GM18511 (cell line): ENCODE results near the gene KBTBD12.

Source experiments
- ATAC-seq: cut with Tn5 transposase; IDR thresholded peaks from one replicate; pipeline ENCODE4 v1.9.1; 2021; ENCODE audit warnings: mild to moderate bottlenecking, moderate library complexity; ENCODE audit not compliant: unreplicated experiment

KBTBD12 gene

DNA sequence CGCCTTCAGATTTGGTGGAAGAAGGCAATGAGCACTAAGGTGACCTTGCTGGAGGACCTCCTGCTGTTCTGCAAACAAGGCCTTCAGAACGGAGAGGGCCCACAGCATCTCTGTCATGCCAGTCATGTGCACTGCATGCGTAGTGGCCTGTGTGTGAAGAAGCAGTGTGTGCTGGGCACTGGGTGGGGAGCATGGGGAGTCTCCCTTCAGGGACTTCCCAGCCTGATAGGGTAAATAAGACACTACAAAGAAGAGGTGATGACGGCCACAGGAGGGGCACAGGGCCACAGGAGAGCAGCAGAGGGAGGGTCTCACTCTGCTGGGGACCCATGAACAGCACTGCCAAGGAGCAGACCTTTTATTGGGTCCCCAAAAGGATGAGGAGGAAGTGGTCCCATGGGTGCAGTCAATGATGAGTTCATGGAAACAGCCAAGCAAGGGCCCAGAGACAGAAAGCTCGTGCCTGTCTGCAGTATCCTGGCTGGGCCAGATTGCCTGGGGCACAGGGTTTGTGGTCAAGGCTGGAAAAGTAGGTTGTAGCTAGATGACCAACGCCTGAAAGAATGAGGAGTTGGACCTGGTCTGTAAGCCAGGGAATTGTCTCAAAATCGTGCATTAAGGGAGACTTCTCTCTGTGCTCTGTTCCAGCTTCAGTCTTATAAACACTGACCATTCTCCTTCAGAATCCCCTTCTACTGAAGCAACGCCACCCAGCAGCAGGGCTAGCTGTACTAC, 69.4 kb downstream of the KBTBD12 start:
- no peak for ATAC-seq

GRCh38 chr3:127985216-127985615, 70.2 kb downstream of the KBTBD12 start:
- ATAC-seq: no peak

DNA sequence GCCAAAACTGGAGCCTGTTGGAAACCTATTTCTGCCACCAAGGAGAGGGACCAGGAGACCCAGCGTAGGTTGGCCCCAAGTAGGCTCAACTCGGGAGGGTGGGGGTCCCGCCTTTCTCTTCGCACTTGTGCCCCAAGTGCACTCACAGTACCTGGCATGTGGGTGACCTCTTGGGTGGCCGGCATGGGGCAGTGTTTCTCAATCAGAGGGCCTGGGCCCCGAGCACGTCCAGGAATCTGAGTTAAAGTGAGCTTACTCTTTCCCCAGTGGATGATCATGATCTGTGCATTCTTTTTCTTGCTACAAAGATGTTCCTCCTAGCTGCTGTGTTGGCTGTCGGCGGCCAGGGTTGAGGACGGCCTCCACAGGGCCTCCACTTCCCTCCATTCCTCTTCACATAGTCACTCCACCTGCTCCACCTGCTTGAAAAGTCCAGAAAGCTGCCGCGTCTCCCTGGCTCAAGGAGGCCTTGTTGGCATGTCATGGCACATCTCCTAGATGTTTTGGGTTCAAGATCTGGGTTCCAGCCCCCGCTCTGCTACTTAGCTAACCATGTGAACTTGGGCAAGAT, 70.7 kb downstream of the KBTBD12 start:
- ATAC-seq: no peak

GRCh38 chr3:127986803-127987202, 71.8 kb downstream of the KBTBD12 start:
- no peak for ATAC-seq

- ATAC-seq: no peak
Observed at GRCh38 chr3:127987309-127987995, 72.4 kb downstream of the KBTBD12 start.

DNA sequence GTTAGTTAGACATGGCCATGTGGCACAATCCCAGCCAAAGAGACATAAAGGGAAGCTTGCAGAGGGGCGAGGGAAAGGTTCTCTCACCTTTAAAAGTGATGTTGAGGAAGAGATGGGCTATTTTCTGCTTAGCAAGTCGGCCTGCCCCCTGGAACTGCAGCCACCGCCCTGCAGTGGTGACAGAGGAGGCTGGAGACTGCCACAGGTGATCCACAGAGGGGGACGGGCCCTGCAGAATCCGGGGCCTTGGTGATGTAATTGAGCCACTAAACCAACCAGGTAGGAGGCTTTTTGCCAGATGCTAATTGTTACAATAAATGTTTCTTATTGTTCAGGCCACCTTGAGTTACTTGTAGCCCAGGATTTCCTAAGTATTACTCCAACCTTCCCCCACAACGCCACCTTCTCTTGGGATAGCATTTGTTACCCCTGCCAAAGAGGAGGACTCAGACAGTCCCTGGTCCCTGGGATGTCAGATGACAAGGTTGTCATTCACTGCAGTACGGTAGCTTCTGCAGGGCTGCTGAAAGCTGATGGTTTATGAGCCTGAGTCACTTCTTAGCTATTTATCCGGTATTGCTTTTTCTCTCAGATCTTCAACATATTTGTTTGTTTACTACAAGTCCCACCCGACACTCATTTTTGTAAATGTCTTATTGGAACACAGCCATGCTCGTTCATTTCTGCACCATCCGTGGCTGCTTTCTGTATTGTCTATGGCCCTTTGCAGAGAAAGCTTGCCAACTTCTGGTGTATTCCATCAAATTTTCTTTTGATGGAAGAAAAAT, 73.9 kb downstream of the KBTBD12 start:
- ATAC-seq: no peak

DNA sequence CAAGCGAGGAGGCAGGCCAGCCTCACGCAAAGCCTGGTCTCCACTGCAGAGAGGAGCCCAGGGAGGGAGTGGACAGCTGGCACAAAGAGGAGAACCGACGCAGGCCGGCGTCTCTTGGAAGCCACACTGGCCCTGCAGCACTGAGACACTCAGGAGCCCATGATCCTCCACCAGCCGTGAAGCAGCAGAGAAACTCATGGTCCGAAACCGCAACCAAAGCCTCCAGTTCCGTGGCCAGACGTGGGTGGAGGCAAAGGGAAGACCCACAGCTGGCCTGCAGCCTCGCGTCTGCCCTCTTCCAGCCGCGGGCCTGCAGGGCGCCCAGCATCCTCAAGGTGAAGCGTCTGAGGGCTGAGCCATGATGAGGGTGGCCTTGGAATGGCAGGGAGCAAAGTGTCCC, 75.0 kb downstream of the KBTBD12 start:
- no peak for ATAC-seq

GRCh38 chr3:127990461-127990860, 75.4 kb downstream of the KBTBD12 start:
- ATAC-seq: no peak

GRCh38 chr3:127991251-127991650, 76.2 kb downstream of the KBTBD12 start:
- no peak for ATAC-seq

DNA sequence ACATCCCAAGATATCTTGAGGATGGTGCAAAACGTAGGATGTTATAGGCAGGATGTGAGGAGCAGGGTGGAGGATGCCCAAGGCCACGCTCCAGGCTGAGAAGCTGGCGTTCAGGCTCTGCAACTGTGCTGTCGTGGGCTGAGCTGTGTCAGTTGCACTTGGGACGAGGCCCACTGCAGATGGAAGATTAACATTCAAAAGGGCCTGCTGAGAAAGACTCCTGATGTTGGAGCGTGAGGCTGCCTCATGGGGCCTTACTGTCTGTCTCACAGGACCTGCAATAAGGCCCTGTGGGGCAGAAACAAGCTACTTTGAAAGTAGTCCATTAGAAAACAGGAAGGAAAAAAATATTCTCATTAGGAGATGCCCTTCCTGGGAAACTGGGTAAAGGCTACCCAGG, 76.6 kb downstream of the KBTBD12 start:
- no peak for ATAC-seq

DNA sequence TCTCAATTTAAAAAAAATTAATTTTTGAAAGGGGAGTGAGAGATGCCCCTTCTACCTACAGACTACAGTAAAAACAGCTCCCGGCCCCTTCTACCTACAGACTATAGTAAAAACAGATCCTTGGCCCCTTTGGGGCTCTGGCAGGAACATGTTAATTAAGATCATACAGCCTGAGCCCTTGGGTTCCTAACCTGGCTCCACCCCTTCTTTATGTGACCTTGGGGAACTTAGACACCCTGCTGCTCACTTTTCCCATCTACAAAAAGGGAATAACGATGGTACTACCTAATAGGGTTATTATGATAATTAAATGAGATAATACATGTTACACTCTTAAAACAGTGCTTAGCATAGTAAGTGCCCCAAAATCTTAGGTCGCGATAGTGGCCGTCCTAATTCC, 77.1 kb downstream of the KBTBD12 start:
- ATAC-seq: no peak

DNA sequence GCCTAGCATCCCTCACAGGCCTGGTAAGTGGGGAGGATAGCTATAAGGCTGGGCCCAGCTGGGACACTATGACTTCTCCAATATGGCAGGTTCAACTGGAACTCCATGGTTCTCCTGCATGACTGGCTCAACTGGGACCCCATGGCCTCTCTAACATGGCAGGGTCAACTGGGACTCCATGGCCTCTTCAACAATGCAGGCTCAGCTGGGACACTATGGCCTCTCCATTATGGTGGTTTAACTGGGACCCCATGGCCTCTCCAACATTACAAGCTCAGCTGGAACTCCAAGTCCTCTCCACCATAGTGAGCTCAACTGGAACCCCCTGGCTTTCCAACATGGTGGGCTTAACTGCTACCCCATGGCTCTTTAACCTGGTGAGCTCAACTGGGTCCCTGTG, 79.0 kb downstream of the KBTBD12 start:
- ATAC-seq: no peak

DNA sequence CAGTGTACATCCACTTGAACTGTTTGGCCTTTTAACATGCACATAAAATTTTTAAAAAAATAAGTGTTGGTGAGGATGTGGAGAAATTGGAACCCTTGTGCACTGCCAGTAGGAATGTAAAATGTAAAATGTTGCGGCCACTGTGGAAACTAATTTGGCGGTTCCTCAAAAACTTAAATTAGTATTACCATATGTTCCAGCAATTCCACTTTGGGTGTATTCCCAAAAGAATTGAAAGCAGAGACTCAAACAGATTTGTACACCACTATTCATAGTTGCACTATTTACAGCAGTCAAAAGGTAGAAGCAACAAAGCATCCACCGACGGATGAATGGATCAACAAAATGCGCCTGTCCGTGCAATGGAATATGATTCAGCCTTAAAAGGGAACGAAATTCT, 82.0 kb downstream of the KBTBD12 start:
- no peak for ATAC-seq

- ATAC-seq: no peak
Observed at GRCh38 chr3:127997961-127998360, 82.9 kb downstream of the KBTBD12 start.

DNA sequence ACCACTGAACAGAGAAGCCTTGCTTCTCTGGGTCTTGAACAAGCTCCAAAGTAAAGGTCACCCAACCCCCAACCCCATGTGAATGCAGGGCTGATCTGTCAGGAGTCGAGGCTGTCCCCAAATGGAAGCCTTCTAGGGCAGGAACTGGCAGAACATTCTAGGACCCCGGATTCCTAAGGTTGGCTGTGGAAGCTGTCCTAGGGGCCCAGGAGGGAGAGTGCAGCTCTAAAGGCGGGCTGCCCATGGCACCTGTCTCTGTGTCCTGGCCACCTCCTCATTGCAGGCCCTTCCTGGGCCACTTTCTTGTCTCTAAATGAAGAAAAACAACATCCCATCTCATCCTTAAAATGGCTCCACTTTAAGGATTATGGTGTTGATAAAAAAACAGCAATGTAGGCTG, 83.6 kb downstream of the KBTBD12 start:
- no peak for ATAC-seq

- no peak for ATAC-seq
Observed at GRCh38 chr3:127999509-128000106, 84.6 kb downstream of the KBTBD12 start.

- no peak for ATAC-seq
Observed at GRCh38 chr3:128001576-128001975, 86.5 kb downstream of the KBTBD12 start.

DNA sequence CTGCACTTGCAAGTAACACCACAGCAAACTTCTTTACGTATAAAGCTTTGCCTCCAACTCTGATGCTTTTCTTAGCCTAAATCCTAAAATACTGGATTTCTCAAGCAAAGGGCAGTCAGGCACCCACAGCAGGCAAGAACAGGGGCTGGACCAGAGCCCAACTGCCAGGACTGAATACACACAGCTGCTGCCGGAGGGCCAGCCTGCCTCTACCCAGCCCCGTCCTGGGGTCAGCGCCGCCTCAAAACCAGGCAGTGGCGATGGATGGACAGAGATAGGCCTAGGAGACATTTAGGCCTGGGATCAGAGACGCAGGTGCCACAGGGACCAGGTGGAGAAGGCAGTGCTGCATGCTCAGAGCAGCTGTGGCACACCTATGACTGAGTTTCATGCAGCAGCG, 89.6 kb downstream of the KBTBD12 start:
- no peak for ATAC-seq

DNA sequence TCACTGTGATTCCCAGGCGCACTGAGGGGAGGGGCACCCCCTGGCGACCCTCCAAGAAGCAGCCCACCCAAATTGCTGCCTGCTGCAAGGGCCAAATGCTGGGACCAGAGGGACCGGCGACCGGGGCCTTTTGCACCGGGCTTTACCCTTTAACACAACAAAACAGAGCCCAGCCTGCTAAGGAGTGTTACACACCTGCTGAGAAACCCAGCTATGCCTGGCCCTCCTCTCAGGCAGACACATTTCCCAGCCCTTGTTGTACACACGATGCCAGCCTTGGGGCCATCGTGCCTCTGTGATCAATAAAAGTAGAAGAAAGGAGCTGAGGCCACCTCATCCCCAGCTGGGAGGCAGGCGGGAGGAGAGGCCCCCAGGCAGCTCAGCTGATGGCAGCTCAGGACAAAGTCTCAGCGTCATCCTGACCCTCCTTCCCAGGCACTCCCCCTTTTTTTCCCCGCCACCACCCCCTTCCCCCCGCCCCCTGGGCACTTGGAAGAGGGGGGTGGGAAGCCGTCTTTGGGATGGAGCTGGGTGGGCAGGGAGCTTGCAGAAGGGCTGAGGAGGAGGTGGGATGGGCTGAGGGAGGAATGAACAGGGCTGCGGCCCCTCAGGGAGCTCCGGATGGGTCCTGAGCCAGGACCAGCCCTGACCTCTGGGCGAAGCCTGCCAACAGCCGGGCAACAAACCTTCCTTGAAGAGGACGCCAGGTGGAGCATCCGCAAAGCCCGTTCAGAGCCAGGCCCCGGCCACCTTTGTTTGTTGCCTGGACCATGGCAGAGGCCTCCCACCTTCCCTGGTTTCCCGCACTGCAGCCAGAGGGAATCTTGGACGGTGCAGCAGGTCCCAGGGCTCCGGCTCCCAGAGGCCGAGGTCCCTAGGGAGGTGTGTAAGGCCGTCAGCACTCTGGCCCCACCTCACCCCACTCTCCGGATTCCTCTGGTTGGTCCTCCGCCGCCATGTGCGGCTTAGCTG, 91.3 kb downstream of the KBTBD12 start:
- no peak for ATAC-seq

- no peak for ATAC-seq
Observed at GRCh38 chr3:128007033-128007424, 92.0 kb downstream of the KBTBD12 start.
